Measurements from ENCODE around the gene EHBP1. TPM values are rescaled to one million over a fixed set of nuclear protein-coding genes. Genes with fewer than 3 reads are reported as not detected.
A peak's percentile ranks its signal among the peaks of the same experiment; 100 is the strongest.
"Not testable (repeated sequence)": the region's sequence is repeated elsewhere in the genome, so short reads cannot be mapped to it uniquely, and the experiment has no call there.

Gene EHBP1
- polyA plus RNA-seq, 4 donors = 43.1 to 55.7 (median 49.7) TPM

GRCh38 chr2:63000801-63001200 is 295.3 kb downstream of the EHBP1 start:
- DNase-seq (ENCODE audit: low read depth in 4 of 4, low spot score in 3 of 4) = peak in 2 of 4 donors; percentile 9 to 10

- no peak for DNase-seq (ENCODE audit: low read depth in 4 of 4, low spot score in 3 of 4)
Observed at GRCh38 chr2:63001576-63001975, 296.1 kb downstream of the EHBP1 start.

- no peak for DNase-seq (ENCODE audit: low read depth in 4 of 4, low spot score in 3 of 4)
Observed at GRCh38 chr2:63003351-63003750, 297.8 kb downstream of the EHBP1 start.

- no peak for DNase-seq (ENCODE audit: low read depth in 4 of 4, low spot score in 3 of 4)
Observed at GRCh38 chr2:63007813-63008458, 302.4 kb downstream of the EHBP1 start.

GRCh38 chr2:63008838-63009237 is 303.3 kb downstream of the EHBP1 start:
- DNase-seq (ENCODE audit: low read depth in 4 of 4, low spot score in 3 of 4) = no peak

- DNase-seq (ENCODE audit: low read depth in 4 of 4, low spot score in 3 of 4) = no peak
Observed at GRCh38 chr2:63009490-63009889, 304.0 kb downstream of the EHBP1 start.

GRCh38 chr2:63012541-63012940 is 307.0 kb downstream of the EHBP1 start:
- DNase-seq (ENCODE audit: low read depth in 4 of 4, low spot score in 3 of 4) = no peak

- no peak for DNase-seq (ENCODE audit: low read depth in 4 of 4, low spot score in 3 of 4)
Observed at GRCh38 chr2:63013438-63013837, 307.9 kb downstream of the EHBP1 start.

GRCh38 chr2:63015389-63015788 is 309.9 kb downstream of the EHBP1 start:
- no peak for DNase-seq (ENCODE audit: low read depth in 4 of 4, low spot score in 3 of 4)

GRCh38 chr2:63018439-63018838 is 312.9 kb downstream of the EHBP1 start:
- no peak for DNase-seq (ENCODE audit: low read depth in 4 of 4, low spot score in 3 of 4)

GRCh38 chr2:63019686-63020085 is 314.2 kb downstream of the EHBP1 start:
- not testable (repeated sequence) for DNase-seq (ENCODE audit: low read depth in 4 of 4, low spot score in 3 of 4)

- DNase-seq (ENCODE audit: low read depth in 4 of 4, low spot score in 3 of 4) = no peak
Observed at GRCh38 chr2:63023444-63023843, 317.9 kb downstream of the EHBP1 start.

- DNase-seq (ENCODE audit: low read depth in 4 of 4, low spot score in 3 of 4) = no peak
Observed at GRCh38 chr2:63027220-63027619, 321.7 kb downstream of the EHBP1 start.

- no peak for DNase-seq (ENCODE audit: low read depth in 4 of 4, low spot score in 3 of 4)
Observed at GRCh38 chr2:63029058-63029457, 323.5 kb downstream of the EHBP1 start.

- no peak for DNase-seq (ENCODE audit: low read depth in 4 of 4, low spot score in 3 of 4)
Observed at GRCh38 chr2:63034526-63034925, 329.0 kb downstream of the EHBP1 start.

- DNase-seq (ENCODE audit: low read depth in 4 of 4, low spot score in 3 of 4) = no peak
Observed at GRCh38 chr2:63035169-63035568, 329.7 kb downstream of the EHBP1 start.

GRCh38 chr2:63035660-63036059 is 330.1 kb downstream of the EHBP1 start:
- no peak for DNase-seq (ENCODE audit: low read depth in 4 of 4, low spot score in 3 of 4)

GRCh38 chr2:63038034-63038433 is 332.5 kb downstream of the EHBP1 start:
- DNase-seq (ENCODE audit: low read depth in 4 of 4, low spot score in 3 of 4) = no peak

GRCh38 chr2:63040586-63040985 is 335.1 kb downstream of the EHBP1 start:
- no peak for DNase-seq (ENCODE audit: low read depth in 4 of 4, low spot score in 3 of 4)

GRCh38 chr2:63041592-63041991 is 336.1 kb downstream of the EHBP1 start:
- no peak for DNase-seq (ENCODE audit: low read depth in 4 of 4, low spot score in 3 of 4)

- DNase-seq (ENCODE audit: low read depth in 4 of 4, low spot score in 3 of 4) = no peak
Observed at GRCh38 chr2:63044362-63045327, 339.1 kb downstream of the EHBP1 start.

- DNase-seq (ENCODE audit: low read depth in 4 of 4, low spot score in 3 of 4) = no peak
Observed at GRCh38 chr2:63046552-63046951, 341.0 kb downstream of the EHBP1 start.

Measured in right renal pelvis (tissue), 4 donors.